K562 (cell line): ENCODE results near the gene SAFB. TPM values are rescaled to one million over a fixed set of nuclear protein-coding genes. Genes with fewer than 3 reads are reported as not detected.
A peak's percentile ranks its signal among the peaks of the same experiment; 100 is the strongest.

Experiments
- FOXM1 ChIP-seq, 2 experiments: fragments of 450-650 bp in 1 of 2; sonication (generic) in 1 of 2; formaldehyde crosslinking in 1 of 2; IDR thresholded peaks; 2 replicates each; pipeline versions ENCODE4 v1.6.1 to v1.9.0; 2017 to 2022; ENCODE audit warnings: low read depth in 2 of 2, mild to moderate bottlenecking in 2 of 2, missing genetic modification reagents in 1 of 2, moderate library complexity in 1 of 2
- HDAC8 ChIP-seq: fragments of 450-650 bp; IDR thresholded peaks from 2 replicates; pipeline ENCODE4 v1.6.1; 2016; ENCODE audit warnings: mild to moderate bottlenecking, missing genetic modification characterization, moderate library complexity, missing compliant biosample characterization
- POLR2AphosphoS5 ChIP-seq: IDR thresholded peaks from 2 replicates; pipeline ENCODE4 v1.6.1; 2011; ENCODE audit warnings: mild to moderate bottlenecking, low read depth, low read length, moderate library complexity; ENCODE audit not compliant: control insufficient read depth, insufficient read depth
- POLR3A ChIP-seq: IDR thresholded peaks from 2 replicates; pipeline ENCODE4 v1.6.1; 2011; ENCODE audit warnings: borderline replicate concordance, mild to moderate bottlenecking, moderate library complexity; ENCODE audit not compliant: insufficient read length, insufficient read depth; ENCODE audit errors: extremely low read depth
- PYGO2 ChIP-seq: fragments of 450-650 bp; IDR thresholded peaks from 2 replicates; pipeline ENCODE4 v1.6.1; 2016; ENCODE audit warnings: mild to moderate bottlenecking, missing genetic modification characterization, moderate library complexity, missing compliant biosample characterization
- RBM17 ChIP-seq: fragments of 200-400 bp; formaldehyde crosslinking; IDR thresholded peaks from 2 replicates; pipeline ENCODE4 v1.6.1; 2017; ENCODE audit warnings: low read depth, mild to moderate bottlenecking, low read length, borderline replicate concordance
- SP2 ChIP-seq: IDR thresholded peaks from 2 replicates; pipeline ENCODE4 v1.6.1; 2011; ENCODE audit warnings: mild to moderate bottlenecking, low read depth, low read length, moderate library complexity; ENCODE audit not compliant: poor library complexity, severe bottlenecking; ENCODE audit errors: extremely low read depth
- TRIM24 ChIP-seq, 2 experiments: fragments of 450-650 bp; IDR thresholded peaks; 2 replicates each; pipeline ENCODE4 v1.6.1; 2016
- VEZF1 ChIP-seq: fragments of 200-800 bp; sonication (Bioruptor generic); IDR thresholded peaks from 2 replicates; pipeline ENCODE4 v1.6.1; 2017; ENCODE audit warnings: missing genetic modification characterization, missing compliant biosample characterization
- YBX1 ChIP-seq: fragments of 450-650 bp; IDR thresholded peaks from 2 replicates; pipeline ENCODE4 v1.7.1; 2016; ENCODE audit warnings: mild to moderate bottlenecking
- ZBTB5 ChIP-seq: fragments of 450-650 bp; IDR thresholded peaks from 2 replicates; pipeline ENCODE4 v1.6.1; 2017; ENCODE audit warnings: antibody characterized with exemption
- ZFP1 ChIP-seq: fragments of 450-650 bp; formaldehyde crosslinking; IDR thresholded peaks from 2 replicates; pipeline ENCODE4 v1.4.0; 2020; ENCODE audit warnings: mild to moderate bottlenecking, mixed read lengths
- ZNF668 ChIP-seq: fragments of 250-450 bp; sonication (Bioruptor Pico); IDR thresholded peaks from 2 replicates; pipeline ENCODE4 v1.8.0; 2022; ENCODE audit warnings: mild to moderate bottlenecking, inconsistent platforms
- polyA plus RNA-seq, 8 experiments: library from polyadenylated mRNA; depleted of rRNA in 4 of 8; stranded (reverse) in 5 of 8; unstranded in 3 of 8; fragments of >200 nt; fragmentation: Nextera tagmentation in 2 of 8; fragmentation: Illumina TruSeq in 1 of 8; extraction: Ambion mirVana in 2 of 8; extraction: Trizol in 1 of 8; gene quantifications; 2 replicates each; pipeline versions ENCODE4 v1.2.1 to v1.2.3, GENCODE V29; 2011 to 2014; ENCODE audit warnings: inconsistent platforms in 1 of 8, missing spikeins in 1 of 8
- total RNA-seq, 7 experiments: library from RNA; depleted of rRNA in 6 of 7; stranded (reverse); fragments of >200 nt in 6 of 7; fragmentation: Illumina TruSeq in 2 of 7; extraction: Trizol in 2 of 7; gene quantifications; 2 replicates each; pipeline versions ENCODE4 v1.2.1 to v1.2.3, GENCODE V29; 2011 to 2021; ENCODE audit warnings: low replicate concordance in 1 of 7
- TF ChIP-seq, protein P1 (sequence below): fragments of 250-450 bp; sonication (Bioruptor Pico); IDR thresholded peaks from 2 replicates; pipeline ENCODE4 v1.5.0; 2021; ENCODE audit warnings: mild to moderate bottlenecking, borderline replicate concordance

The SAFB gene
- total and polyA plus RNA-seq, 9 of the 15 experiments (the other 6 are each of a cell fraction or from before 2014, with no cell fraction given) = 1.1 to 151 (median 83.1) TPM

DNA sequence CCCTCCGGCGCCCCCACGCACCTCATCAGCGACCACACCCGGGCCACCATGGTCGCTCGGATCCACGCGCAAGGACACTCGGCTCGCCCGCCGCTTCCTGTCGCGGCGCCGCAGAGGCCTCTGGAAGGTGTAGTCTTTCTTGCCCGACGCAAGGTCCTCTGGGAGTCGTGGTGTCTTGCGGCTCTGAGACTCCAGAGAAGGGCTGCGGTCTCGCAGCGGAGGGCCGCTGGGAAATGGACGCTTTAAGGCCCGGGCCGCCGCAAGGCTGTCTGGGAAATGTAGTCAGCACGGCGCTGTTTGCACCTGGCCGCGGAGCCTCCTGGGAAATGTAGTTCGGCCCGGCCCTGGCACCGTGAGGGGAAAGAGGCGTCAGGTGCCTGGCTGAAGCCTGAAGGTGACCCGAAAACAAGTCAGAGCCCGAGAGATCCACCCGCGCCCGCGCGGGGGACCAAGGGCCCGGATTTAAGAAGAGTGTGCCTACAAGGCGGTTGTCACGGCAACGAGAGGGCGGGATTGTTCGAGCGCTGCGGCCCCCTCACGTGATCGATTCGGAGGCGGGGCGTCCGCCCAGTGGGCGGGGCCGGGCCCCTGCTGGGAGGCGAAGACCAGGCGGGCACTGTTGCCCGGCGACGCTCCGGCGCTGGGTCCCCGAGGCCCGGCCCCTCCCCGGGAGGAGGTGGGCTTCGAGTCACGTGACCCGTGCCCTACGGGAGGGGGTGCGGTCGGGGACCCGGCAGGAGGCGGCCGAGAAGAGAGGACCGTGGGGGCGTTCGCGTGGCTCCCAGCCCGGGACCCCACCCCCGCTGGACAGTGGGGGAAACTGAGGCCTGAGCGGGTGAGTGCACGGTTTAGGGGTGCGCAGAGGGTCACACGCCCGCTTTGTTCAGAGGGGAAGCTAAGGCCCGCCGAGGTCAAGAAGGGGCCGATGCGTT lies 57.8 kb downstream of the SAFB start, which contains the start of the genes HSD11B1L and MICOS13 (continued):
- TF ChIP-seq VEZF1 (CRISPR knock-in tag) (peak; percentile 69), TRIM24 (IDR thresholded peaks at IDR 0.05) (no peak), FOXM1 (IDR thresholded peaks at IDR 0.05; ENCODE audit: low read depth) (no peak), FOXM1 (CRISPR knock-in tag; IDR thresholded peaks at IDR 0.05; ENCODE audit: low read depth) (no peak), POLR3A (no peak), SP2 (no peak), PYGO2 (tag) (no peak), RBM17 (no peak), POLR2AphosphoS5 (peak; percentile 72), ZFP1 (no peak), ZNF668 (CRISPR knock-in tag) (no peak), ZBTB5 (no peak), HDAC8 (peak; percentile 51; the same call in 1 of the 2 replicates), YBX1 (no peak)
- TF ChIP-seq, protein P1, sequence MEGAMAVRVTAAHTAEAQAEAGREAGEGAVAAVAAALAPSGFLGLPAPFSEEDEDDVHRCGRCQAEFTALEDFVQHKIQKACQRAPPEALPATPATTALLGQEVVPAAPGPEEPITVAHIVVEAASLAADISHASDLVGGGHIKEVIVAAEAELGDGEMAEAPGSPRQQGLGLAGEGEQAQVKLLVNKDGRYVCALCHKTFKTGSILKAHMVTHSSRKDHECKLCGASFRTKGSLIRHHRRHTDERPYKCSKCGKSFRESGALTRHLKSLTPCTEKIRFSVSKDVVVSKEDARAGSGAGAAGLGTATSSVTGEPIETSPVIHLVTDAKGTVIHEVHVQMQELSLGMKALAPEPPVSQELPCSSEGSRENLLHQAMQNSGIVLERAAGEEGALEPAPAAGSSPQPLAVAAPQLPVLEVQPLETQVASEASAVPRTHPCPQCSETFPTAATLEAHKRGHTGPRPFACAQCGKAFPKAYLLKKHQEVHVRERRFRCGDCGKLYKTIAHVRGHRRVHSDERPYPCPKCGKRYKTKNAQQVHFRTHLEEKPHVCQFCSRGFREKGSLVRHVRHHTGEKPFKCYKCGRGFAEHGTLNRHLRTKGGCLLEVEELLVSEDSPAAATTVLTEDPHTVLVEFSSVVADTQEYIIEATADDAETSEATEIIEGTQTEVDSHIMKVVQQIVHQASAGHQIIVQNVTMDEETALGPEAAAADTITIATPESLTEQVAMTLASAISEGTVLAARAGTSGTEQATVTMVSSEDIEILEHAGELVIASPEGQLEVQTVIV = no peak
